Stimulated activated CD8-positive, alpha-beta memory T cell treated with anti-CD3 and anti-CD28 coated beads, Interleukin-12 subunit alpha, Interleukin-12 subunit beta, amount 100 ng/mL, for 24 hours (primary cell): ENCODE measurements around the gene MZT2A.
"Not testable (repeated sequence)": the region's sequence is repeated elsewhere in the genome, so short reads cannot be mapped to it uniquely, and the experiment has no call there.

Experiments
- DNase-seq: peaks from one replicate; pipeline ENCODE4 v3.0.0-alpha.2; 2020; ENCODE audit errors: extremely low read depth

MZT2A gene

DNA sequence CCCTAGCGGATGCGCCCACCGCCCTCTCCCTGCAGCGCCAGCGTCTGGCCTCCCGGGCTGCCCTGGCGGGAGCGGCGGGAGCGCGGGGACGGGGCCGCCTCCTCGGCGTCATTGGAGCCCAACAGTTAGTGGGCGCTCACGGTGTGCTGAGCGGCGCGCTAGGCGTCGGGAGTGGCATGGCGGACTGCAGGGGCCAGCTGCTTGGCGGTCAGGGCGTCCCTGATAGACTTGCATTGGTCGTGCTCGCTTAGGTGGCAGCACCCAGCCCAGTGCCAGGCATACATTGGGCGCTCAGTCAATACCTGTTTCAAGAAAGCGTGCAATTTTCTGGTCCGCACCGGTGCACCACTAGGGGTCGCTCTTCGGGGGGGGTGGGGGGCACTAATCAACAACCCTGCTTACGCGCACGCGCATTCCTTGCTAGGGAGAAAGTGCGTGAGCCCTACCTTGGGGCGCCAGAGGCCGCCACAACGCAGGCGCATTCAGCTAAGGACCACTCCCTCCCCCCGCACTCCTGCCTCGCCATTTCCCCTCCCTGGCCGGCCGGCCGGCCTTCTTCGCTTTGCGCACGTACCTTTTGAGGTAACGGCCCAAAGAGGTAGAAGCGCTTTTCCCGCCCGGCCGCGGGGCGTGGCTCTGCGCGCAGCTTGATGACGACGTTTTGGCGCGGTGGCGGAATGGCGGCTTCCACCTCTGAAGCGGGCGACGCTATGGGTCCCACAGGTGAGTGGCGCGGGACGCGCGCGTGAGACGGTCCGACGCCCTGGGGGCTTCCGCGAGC is 411 bp upstream of the MZT2A start:
- peak; percentile 89 for DNase-seq

GRCh38 chr2:131491469-131491836 is 744 bp downstream of the MZT2A start:
- not testable (repeated sequence) for DNase-seq

- DNase-seq, result not testable (repeated sequence)
Observed at GRCh38 chr2:131490616-131491468, 1.4 kb downstream of the MZT2A start.

DNA sequence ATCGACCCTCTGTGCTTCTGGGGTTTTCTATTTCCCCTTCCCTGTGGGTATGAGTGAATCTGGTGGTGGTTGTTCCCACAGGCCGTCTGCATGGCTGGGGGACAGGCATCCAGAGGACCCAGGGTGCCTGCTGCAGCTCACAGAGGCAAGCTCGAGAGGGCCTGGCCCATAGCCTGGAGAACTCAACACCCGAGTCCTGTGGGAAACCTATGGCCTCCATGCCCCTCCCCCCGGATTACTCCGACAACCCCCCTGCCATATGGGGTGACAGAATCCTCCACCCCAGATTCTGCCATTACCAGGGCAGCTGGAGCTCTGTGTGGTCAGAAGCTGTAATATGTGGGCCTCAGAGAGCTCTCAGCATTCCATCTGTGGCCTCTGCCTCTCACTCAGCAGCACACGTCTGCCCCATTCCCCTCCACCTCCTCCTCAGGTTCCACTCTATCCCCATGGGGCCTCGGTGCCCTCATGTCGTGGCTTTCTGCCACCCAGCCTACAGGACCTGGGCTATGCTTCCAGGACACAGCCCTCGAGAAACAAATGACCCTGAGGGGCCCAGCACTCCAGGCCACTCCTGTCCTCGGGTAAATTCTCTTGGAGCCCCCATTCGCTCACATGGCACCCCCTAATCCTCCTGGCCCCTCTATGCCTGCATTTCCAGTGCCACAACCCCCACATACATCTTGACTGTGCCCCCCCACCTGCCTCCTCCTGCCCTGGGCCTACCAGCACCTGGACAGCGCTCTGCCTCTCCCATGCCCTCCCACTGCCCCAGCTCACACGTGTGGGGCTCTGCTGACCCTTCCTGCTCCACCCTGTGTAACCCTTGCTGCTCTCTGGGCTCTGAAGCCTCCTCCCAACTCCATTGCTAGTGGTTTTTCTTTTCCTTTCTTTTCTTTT is 3.6 kb downstream of the MZT2A start:
- DNase-seq, result no peak

- DNase-seq, result not testable (repeated sequence)
Observed at GRCh38 chr2:131486201-131486902, 5.8 kb downstream of the MZT2A start.

GRCh38 chr2:131484906-131485460 is 7.2 kb downstream of the MZT2A start:
- DNase-seq, result not testable (repeated sequence)

GRCh38 chr2:131483981-131484820 is 8.0 kb downstream of the MZT2A start:
- DNase-seq, result not testable (repeated sequence)

DNA sequence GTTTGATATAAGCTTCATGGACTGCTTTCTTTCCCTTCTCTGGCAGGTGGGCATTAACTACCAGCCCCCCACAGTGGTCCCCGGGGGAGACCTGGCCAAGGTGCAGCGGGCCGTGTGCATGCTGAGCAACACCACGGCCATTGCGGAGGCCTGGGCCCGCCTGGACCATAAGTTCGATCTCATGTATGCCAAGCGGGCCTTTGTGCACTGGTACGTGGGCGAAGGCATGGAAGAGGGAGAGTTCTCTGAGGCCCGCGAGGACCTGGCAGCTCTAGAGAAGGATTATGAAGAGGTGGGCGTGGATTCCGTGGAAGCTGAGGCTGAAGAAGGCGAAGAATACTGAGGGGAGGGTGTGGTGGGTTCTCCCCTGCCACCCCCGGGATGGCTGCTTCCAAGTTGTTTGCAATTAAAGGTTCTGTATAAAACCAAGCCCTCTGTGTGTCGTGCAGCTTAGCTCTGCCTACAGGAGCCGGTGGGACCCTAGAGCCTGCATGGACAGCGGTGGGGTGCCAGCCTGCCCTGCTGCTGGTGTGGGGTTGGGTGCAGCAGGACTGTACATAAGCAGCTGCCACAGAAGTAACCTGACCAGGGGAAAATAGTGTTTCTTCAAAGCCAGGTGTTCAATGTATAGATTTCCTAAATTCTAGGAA is 9.6 kb downstream of the MZT2A start:
- not testable (repeated sequence) for DNase-seq

- DNase-seq, result not testable (repeated sequence)
Observed at GRCh38 chr2:131480351-131480750, 11.8 kb downstream of the MZT2A start.

DNA sequence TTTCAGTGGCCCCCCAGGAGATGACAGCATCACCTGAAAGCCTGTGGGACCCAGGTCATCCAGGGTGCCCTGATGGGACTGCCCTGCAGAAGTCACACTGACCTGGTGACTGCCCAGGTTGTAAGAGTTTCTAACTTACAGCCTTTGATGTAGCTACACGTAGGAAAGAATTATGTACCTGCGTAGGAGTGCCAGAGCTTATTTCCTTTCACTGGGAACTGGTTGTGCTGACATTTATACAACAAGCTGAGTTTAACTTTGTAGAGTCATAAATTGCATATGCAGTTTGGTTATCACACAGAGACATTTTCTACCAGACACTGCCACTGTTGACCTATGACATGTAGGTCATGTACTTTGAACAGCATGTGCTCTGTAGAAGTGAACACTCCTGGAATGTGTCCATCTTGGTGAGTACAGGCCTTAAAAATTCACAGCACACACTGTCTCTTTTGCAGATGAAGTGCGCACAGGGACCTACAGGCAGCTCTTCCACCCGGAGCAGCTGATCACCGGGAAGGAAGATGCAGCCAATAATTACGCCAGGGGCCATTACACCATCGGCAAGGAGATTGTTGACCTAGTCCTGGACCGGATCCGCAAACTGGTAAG is 13.2 kb downstream of the MZT2A start:
- not testable (repeated sequence) for DNase-seq

DNA sequence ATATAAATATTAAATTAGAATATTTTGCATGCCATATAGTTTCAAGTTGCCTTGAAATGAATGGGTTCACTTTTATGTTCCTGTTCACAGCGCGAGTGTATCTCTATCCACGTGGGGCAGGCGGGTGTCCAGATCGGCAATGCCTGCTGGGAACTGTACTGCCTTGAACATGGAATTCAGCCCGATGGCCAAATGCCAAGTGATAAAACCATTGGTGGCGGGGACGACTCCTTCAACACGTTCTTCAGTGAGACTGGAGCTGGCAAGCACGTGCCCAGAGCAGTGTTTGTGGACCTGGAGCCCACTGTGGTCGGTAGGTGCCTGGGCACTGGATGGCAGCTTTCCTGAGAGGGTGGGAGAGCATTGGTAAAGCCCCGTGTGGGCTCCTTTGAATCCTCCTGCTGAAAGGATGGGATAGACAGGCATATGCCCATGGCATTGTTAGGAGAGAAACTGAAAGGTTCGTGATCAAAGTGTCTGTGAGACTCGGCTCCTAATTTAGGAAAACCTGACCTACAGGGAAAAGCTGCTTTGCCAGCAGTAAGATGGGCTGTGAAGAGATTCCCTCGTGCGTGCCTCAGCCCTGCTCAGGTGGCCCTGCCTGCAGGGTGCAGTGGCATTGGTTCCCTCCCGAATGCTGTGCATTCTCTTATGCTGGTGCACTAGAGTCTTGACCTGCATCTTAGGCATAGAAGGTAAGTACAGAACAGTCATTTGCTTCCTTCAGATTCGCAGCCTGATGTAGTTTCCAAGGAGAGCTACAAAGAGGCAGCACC is 13.9 kb downstream of the MZT2A start:
- DNase-seq, result not testable (repeated sequence)

DNA sequence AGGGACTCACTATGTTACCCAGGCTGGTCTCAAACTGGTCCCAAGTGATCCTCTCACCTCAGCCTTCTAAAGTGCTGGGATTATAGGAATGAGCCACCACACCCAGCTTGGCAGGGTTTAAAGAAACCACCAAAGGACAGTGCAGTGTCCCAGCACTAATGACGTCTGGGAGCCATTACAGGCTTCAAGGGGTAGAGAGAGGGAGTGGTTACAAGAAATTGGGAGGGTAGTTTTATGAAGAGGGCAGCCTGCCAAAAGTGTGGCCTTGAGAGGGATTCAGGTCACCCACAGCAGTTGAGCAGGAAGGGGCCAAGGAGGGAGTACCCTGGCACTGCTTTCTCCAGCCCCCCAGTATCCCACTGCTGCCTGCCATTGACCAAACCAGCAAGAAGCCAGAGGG is 15.0 kb downstream of the MZT2A start:
- DNase-seq, result not testable (repeated sequence)

DNA sequence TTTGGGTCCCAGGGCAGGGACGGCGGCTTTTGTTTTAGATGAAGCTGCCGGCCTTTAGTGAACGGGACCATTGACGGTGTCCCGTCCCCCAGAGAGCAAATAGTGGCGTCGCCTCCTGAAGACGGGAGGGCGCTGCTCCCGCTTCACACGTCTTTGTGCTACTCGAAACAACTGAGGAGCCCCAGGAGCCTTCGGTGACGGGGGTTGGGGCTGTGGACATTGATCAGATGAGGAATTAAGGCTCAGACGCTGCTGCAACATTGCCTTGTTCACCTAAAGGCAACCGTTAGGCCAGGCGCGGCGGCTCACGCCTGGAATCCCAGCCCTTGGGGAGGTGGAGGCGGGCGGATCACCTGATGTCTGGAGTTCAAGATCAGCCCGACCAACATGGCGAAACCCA is 15.8 kb downstream of the MZT2A start:
- not testable (repeated sequence) for DNase-seq

GRCh38 chr2:131475831-131476230 is 16.4 kb downstream of the MZT2A start, which contains the start of gene TUBA3D:
TUBA3D (plus strand) TSS chr2:131476119; CDS start chr2:131476200, 81 bp downstream.
- DNase-seq, result no peak

DNA sequence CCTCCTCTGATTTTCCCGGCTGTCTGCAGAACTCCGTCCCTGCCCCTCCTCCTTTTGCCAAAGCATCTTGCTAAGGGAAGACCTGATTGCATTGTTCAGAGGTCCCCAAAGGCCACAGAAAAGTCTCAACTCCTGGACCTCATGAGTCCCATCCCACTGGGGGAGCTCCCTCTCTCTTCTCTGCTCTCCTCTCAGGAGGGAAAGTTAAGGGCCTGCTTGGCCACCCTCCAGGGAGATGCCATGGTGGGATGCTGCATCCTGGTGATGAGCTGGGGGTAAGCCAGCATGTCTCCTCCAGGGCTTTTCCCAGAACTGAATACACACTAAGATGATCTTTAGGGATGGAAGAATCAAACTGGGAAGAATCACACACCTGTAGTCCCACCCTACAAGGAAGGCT is 18.9 kb downstream of the MZT2A start:
- DNase-seq, result not testable (repeated sequence)

DNA sequence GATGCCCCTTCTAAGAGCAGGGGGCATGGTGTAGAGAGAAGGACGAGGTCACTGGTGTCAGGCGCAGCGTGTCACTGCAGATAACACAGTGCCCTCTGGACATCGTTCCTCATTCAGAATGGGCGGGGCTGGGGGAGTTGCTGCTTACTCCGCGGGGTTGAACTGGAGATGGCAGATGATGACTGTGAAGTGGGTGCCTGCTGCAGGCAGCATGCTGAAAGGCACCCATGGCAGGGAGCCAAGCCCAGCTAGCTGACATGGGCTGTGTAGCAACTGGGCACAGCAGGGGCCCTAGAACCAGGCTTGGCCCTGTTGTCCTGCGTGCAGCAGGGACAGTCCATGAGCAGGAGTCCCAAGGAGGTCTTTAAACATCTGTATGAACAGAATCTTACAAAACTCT is 20.6 kb downstream of the MZT2A start:
- DNase-seq, result not testable (repeated sequence)

DNA sequence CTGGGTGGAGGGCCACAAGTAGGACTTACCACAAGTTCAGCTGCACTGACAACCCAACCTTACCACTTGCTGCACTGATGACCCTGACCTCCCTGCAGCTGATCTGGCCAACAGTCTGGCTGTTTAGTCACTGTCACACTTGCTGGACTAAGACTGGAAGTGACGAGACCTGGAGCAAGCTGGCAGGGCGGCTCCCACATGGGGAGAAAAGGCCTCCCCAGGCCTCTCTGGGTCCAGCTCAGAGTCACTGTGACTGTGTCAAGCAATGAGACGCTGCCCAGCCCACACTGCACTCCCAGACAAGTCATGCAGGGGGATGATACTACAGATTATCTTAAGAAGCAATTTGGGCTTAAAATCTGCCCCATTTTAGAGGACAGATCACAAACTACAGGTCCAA is 21.3 kb downstream of the MZT2A start:
- not testable (repeated sequence) for DNase-seq

- DNase-seq, result not testable (repeated sequence)
Observed at GRCh38 chr2:131467722-131468121, 24.5 kb downstream of the MZT2A start.
